Choroid plexus epithelial cell (primary cell): ENCODE measurements around the gene KNDC1.

Experiments used
- DNase-seq: peaks from one replicate; pipeline ENCODE4 v3.0.0-alpha.2; 2010; ENCODE audit warnings: low read depth
- H3K4me3 ChIP-seq: 2 replicates; pipeline ENCODE4 v1.5.1; 2011; ENCODE audit warnings: low read depth, mild to moderate bottlenecking, control low read depth, low read length, moderate library complexity
- CTCF ChIP-seq: conservative IDR thresholded peaks from 2 replicates; pipeline ENCODE4 v1.5.1; 2011; ENCODE audit warnings: low read depth, mild to moderate bottlenecking, control low read depth, inconsistent platforms, low read length, moderate library complexity

Gene KNDC1

DNA sequence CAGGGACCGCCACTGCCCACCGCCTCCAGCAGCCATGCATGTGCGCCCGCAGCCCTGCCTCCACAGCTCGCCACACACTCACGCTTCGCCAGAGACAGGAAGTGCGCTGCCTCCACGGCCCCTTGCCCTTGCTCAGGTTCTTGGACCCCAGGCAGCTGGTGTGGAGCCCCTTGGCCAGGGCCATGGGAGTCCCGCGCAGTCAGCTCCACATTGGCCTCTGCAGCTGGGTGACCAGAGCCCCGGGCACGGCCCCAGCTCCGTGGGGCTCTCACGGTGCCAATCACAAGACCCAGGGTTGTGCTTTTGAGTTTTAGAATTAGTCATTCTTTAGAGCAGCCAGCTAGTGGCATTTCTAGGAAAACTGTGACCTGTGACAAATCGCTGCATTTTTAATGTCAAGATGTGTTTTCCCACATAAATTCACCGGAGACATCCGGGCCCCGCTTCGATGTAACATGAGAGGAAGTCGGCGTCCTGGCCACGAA is 65.7 kb downstream of the KNDC1 start:
- no peak for DNase-seq
- TF ChIP-seq CTCF = no peak
- no peak overlapping the region for H3K4me3 ChIP-seq

DNA sequence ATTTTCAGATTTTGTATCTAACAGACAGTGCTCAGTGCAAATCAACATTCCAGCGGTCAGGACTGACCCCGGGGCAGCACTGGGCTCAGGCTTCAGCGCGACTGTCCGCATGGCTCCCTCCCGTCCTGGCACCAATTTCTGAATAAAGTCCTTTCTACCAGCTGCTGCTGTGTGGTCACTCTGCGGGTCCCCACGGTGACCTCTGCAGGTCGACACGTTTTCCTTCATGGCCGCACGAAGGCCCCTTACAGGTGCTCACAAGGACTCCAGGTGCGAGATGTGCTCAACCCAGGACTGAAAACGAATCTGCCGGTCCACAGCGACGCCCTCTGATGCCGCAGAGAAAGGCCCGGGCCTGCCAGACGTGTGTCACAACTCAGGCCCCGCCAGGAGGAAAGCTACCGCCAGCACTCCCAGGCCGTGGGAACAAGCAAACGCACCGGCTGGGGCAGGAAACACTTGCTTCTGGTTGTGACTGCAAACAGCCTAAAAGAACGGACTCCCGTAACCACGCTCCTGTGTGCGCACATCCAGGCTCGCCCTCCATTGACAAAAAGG is 66.3 kb downstream of the KNDC1 start:
- DNase-seq = no peak
- no peak overlapping the region for H3K4me3 ChIP-seq
- no peak for TF ChIP-seq CTCF

- TF ChIP-seq CTCF = no peak
- no peak for DNase-seq
- no peak overlapping the region for H3K4me3 ChIP-seq
Observed at GRCh38 chr10:133227256-133227655, 67.2 kb downstream of the KNDC1 start.

DNA sequence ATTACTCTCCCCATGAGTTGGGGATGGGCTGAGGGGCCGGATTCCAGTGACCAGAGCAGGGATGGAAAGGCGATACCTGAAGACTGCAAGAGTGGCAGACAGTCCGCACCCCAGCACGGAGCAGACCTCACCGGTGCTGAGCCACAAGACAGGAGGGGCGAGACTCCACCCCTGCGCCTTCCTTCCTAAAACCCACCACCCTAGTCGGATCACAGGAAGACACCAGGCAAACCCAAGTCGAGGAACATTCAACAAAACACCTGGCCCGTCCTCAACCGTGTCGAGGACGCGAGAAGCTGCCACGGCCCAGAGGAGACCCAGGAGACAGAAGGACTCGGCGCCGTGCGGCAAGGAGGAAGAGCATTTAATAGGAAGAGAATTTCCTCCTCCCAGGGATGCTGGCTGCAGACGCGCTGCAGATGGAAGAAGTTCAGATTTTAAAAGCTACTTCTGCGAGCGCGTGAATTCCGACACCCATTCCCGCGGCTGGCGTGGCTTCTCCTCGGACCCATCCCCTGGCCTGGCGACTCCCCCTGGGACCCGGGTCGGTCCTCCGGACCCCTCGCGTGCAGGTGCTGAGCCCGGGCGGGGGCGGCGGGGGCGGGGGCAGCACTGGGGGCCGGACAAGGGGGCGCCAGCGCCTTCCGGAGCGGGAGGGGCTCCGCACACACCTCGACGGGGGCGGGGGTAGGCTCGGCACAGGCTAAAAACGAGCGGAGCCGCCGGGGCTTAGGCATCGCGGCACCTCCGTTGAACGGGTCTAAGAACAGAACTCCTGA is 69.4 kb downstream of the KNDC1 start:
- DNase-seq = no peak
- no peak overlapping the region for H3K4me3 ChIP-seq
- no peak for TF ChIP-seq CTCF

- no peak for DNase-seq
- no peak for TF ChIP-seq CTCF
- H3K4me3 ChIP-seq = no peak within 1 kb of the TSS
Observed at GRCh38 chr10:133230044-133230361, 70.0 kb downstream of the KNDC1 start, which contains the start of gene UTF1. Gene UTF1 (plus strand): TSS chr10:133230217. CDS start chr10:133230289, 72 bp downstream.

DNA sequence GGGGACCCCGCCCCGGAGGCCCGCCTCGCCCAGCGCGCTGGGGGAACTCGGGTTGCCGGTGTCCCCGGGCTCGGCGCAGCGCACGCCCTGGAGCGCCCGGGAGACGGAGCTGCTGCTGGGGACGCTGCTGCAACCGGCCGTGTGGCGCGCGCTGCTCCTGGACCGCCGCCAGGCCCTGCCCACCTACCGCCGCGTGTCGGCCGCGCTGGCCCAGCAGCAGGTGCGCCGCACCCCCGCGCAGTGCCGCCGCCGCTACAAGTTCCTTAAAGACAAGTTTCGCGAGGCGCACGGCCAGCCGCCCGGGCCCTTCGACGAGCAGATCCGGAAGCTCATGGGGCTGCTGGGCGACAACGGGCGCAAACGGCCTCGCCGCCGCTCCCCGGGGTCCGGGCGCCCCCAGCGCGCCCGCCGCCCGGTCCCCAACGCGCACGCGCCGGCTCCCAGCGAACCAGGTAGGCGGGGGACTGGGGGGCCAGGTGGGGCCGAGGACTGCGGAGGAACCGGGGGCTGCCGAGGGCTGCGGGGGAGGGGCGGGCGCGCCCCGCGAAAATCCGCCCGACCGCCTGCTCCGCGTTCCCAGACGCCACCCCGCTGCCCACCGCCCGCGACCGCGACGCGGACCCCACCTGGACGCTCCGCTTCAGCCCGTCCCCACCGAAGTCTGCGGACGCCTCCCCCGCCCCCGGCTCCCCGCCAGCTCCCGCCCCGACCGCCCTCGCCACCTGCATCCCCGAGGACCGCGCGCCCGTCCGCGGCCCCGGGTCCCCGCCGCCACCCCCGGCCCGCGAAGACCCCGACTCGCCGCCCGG is 70.6 kb downstream of the KNDC1 start:
- TF ChIP-seq CTCF = no peak
- no peak overlapping the region for H3K4me3 ChIP-seq
- no peak for DNase-seq
